ENCODE measurements around the gene AP5S1. TPM values are rescaled to one million over a fixed set of nuclear protein-coding genes. Genes with fewer than 3 reads are reported as not detected.
"Not testable (repeated sequence)": the region's sequence is repeated elsewhere in the genome, so short reads cannot be mapped to it uniquely, and the experiment has no call there.

The AP5S1 gene
- polyA plus RNA-seq, 1 donor from 2014 or later = 12.8 TPM

GRCh38 chr20:3836132-3836531 is 15.8 kb downstream of the AP5S1 start:
- Mint-ChIP-seq H3K27ac (no peak overlapping the region), H3K36me3 (peaks cover 1% of the 10 kb centered on the region), H3K4me1 (no peaks in the 10 kb centered on the region), H3K4me3 (no peak overlapping the region), H3K27me3 (no peaks in the 10 kb centered on the region), H3K9me3 (no peaks in the 10 kb centered on the region)

- Mint-ChIP-seq H3K36me3 (peaks cover 1% of the 10 kb centered on the region), H3K27me3 (no peaks in the 10 kb centered on the region), H3K27ac (no peak overlapping the region), H3K4me1 (peaks cover 0 to under 1% (median 0%) of the 10 kb centered on the region in 3 donors), H3K9me3 (no peaks in the 10 kb centered on the region), H3K4me3 (no peak overlapping the region)
These were observed 19.0 kb downstream of the AP5S1 start for GRCh38 chr20:3839328-3839727.

- not testable (repeated sequence) for H3K4me3 Mint-ChIP-seq, H3K27ac Mint-ChIP-seq, H3K4me1 Mint-ChIP-seq, H3K36me3 Mint-ChIP-seq, H3K9me3 Mint-ChIP-seq, H3K27me3 Mint-ChIP-seq
These were observed 19.9 kb downstream of the AP5S1 start for GRCh38 chr20:3840201-3840600.

- H3K4me3 Mint-ChIP-seq = peak overlapping the region in 1 of 4 donors; percentile 38
- no peaks in the 10 kb centered on the region for H3K9me3 Mint-ChIP-seq
These were observed 22.1 kb downstream of the AP5S1 start for GRCh38 chr20:3842348-3842930.

GRCh38 chr20:3843490-3843889 is 23.1 kb downstream of the AP5S1 start:
- Mint-ChIP-seq H3K27ac (no peak overlapping the region), H3K36me3 (no peaks in the 10 kb centered on the region), H3K4me3 (peak overlapping the region in 2 of 4 donors; percentile 37 to 58), H3K27me3 (no peaks in the 10 kb centered on the region), H3K4me1 (peaks cover 10 to 14% (median 13%) of the 10 kb centered on the region in 3 donors), H3K9me3 (no peaks in the 10 kb centered on the region)

More at GRCh38 chr20:3842348-3842930, 22.1 kb downstream of the AP5S1 start:
- Mint-ChIP-seq H3K36me3 (no peaks in the 10 kb centered on the region), H3K4me1 (peaks cover 8% of the 10 kb centered on the region in 3 donors), H3K27me3 (no peaks in the 10 kb centered on the region), H3K27ac (peak overlapping the region in 1 of 3 donors; percentile 39)

- not testable (repeated sequence) for H3K27ac Mint-ChIP-seq, H3K36me3 Mint-ChIP-seq, H3K9me3 Mint-ChIP-seq, H3K27me3 Mint-ChIP-seq
- H3K4me3 Mint-ChIP-seq = peak overlapping the region in 1 of 4 donors; percentile 58
- H3K4me1 Mint-ChIP-seq = peaks cover 13 to 18% (median 18%) of the 10 kb centered on the region in 3 donors
These were observed 23.8 kb downstream of the AP5S1 start for GRCh38 chr20:3843990-3844619.

- Mint-ChIP-seq H3K27ac (peak overlapping the region; percentile 63 to 94 (median 89)), H3K4me3 (peak overlapping the region; percentile 90 to 95 (median 95)), H3K9me3 (no peaks in the 10 kb centered on the region), H3K36me3 (no peaks in the 10 kb centered on the region), H3K27me3 (no peaks in the 10 kb centered on the region), H3K4me1 (peaks cover 14 to 21% (median 18%) of the 10 kb centered on the region in 3 donors)
These were observed 26.0 kb downstream of the AP5S1 start for GRCh38 chr20:3846378-3846739.

GRCh38 chr20:3846740-3847428 is 26.5 kb downstream of the AP5S1 start, which contains the start of gene MAVS:
Gene MAVS, plus strand, starts transcription at chr20:3846834. Its CDS starts 7,791 bp downstream, at chr20:3854625.
- Mint-ChIP-seq H3K27me3 (no peaks in the 10 kb centered on the region), H3K4me1 (peaks cover 14 to 21% (median 18%) of the 10 kb centered on the region in 3 donors), H3K9me3 (no peaks in the 10 kb centered on the region), H3K4me3 (peak within 1 kb of the TSS; percentile 90 to 95 (median 95)), H3K27ac (peak within 1 kb of the TSS; percentile 76 to 94 (median 89)), H3K36me3 (no peaks in the 10 kb centered on the region)

GRCh38 chr20:3847429-3847940 is 27.1 kb downstream of the AP5S1 start:
- Mint-ChIP-seq H3K36me3 (no peaks in the 10 kb centered on the region), H3K27me3 (no peaks in the 10 kb centered on the region), H3K4me3 (peak overlapping the region; percentile 90 to 95 (median 95)), H3K27ac (peak overlapping the region; percentile 63 to 94 (median 89)), H3K4me1 (peaks cover 14 to 23% (median 18%) of the 10 kb centered on the region in 3 donors), H3K9me3 (no peaks in the 10 kb centered on the region)

- no peaks in the 10 kb centered on the region for H3K9me3 Mint-ChIP-seq
- H3K36me3 Mint-ChIP-seq = no peaks in the 10 kb centered on the region
- H3K4me1 Mint-ChIP-seq = peaks cover 14 to 23% (median 18%) of the 10 kb centered on the region in 3 donors
- peak overlapping the region; percentile 53 to 89 (median 73) for H3K27ac Mint-ChIP-seq
- H3K27me3 Mint-ChIP-seq = no peaks in the 10 kb centered on the region
- peak overlapping the region; percentile 80 to 95 (median 92) for H3K4me3 Mint-ChIP-seq
These were observed 28.2 kb downstream of the AP5S1 start for GRCh38 chr20:3848565-3848964.

GRCh38 chr20:3854462-3854871 is 34.1 kb downstream of the AP5S1 start:
- Mint-ChIP-seq H3K27me3 (no peaks in the 10 kb centered on the region), H3K4me3 (no peak overlapping the region), H3K9me3 (no peaks in the 10 kb centered on the region), H3K27ac (peak overlapping the region in 1 of 3 donors; percentile 71), H3K36me3 (peaks cover 2% of the 10 kb centered on the region), H3K4me1 (peaks cover 5 to 10% (median 5%) of the 10 kb centered on the region in 3 donors)

- H3K27ac Mint-ChIP-seq = no peak overlapping the region
- no peak overlapping the region for H3K4me3 Mint-ChIP-seq
- peaks cover 2% of the 10 kb centered on the region for H3K36me3 Mint-ChIP-seq
- H3K4me1 Mint-ChIP-seq = peaks cover 3 to 6% (median 5%) of the 10 kb centered on the region in 3 donors
- H3K27me3 Mint-ChIP-seq = no peaks in the 10 kb centered on the region
- H3K9me3 Mint-ChIP-seq = no peaks in the 10 kb centered on the region
These were observed 37.1 kb downstream of the AP5S1 start for GRCh38 chr20:3857405-3857804.

GRCh38 chr20:3858689-3859088 is 38.3 kb downstream of the AP5S1 start:
- peaks cover 3 to 8% (median 5%) of the 10 kb centered on the region in 3 donors for H3K4me1 Mint-ChIP-seq
- H3K27ac Mint-ChIP-seq = no peak overlapping the region
- no peaks in the 10 kb centered on the region for H3K9me3 Mint-ChIP-seq
- peaks cover 4% of the 10 kb centered on the region for H3K36me3 Mint-ChIP-seq
- no peaks in the 10 kb centered on the region for H3K27me3 Mint-ChIP-seq
- H3K4me3 Mint-ChIP-seq = no peak overlapping the region

GRCh38 chr20:3861191-3861590 is 40.8 kb downstream of the AP5S1 start:
- Mint-ChIP-seq H3K27me3 (no peaks in the 10 kb centered on the region), H3K36me3 (peaks cover 4% of the 10 kb centered on the region), H3K4me1 (peaks cover 0 to 5% (median 0%) of the 10 kb centered on the region in 3 donors), H3K4me3 (no peak overlapping the region), H3K9me3 (no peaks in the 10 kb centered on the region), H3K27ac (peak overlapping the region in 1 of 3 donors; percentile 16)

- Mint-ChIP-seq H3K4me1 (peaks cover 0 to 2% (median 0%) of the 10 kb centered on the region in 3 donors), H3K27ac (no peak overlapping the region), H3K4me3 (no peak overlapping the region), H3K9me3 (no peaks in the 10 kb centered on the region), H3K27me3 (no peaks in the 10 kb centered on the region), H3K36me3 (peaks cover 2% of the 10 kb centered on the region)
These were observed 42.0 kb downstream of the AP5S1 start for GRCh38 chr20:3862333-3862732.
